Measurements from ENCODE around the gene EP300. TPM values are rescaled to one million over a fixed set of nuclear protein-coding genes. Genes with fewer than 3 reads are reported as not detected.

The EP300 gene
- total RNA-seq, 1 experiment from 2014 or later: 17.8 TPM

GRCh38 chr22:41050883-41051282, 41.5 kb upstream of the EP300 start:
- Histone ChIP-seq H3F3A (ENCODE audit: low read length, unreplicated experiment) (no peaks in the 10 kb centered on the region), H3K4me2 (ENCODE audit: low read length) (no peak overlapping the region), H3K27me3 (ENCODE audit: low read length) (no peaks in the 10 kb centered on the region), H2AFZ (ENCODE audit: low read length) (no peak overlapping the region), H3K27ac (ENCODE audit: low read length) (no peak overlapping the region), H3K9me2 (replicated peaks; ENCODE audit: low read length) (no peaks in the 10 kb centered on the region), H3K9ac (ENCODE audit: low read length) (no peak overlapping the region), H4K20me1 (ENCODE audit: low read length) (no peaks in the 10 kb centered on the region), H3K4me3 (ENCODE audit: low read length) (no peak overlapping the region), H3K4me1 (ENCODE audit: insufficient read depth, low read length) (0 out of 2 replicates have a peak, but pooled peaks cover 6% of the 10 kb centered on the region), H3K79me2 (ENCODE audit: low read length) (no peaks in the 10 kb centered on the region), H3K9me3 (ENCODE audit: low read length) (no peaks in the 10 kb centered on the region), H3K36me3 (ENCODE audit: low read depth, low read length) (no peaks in the 10 kb centered on the region)
- DNase-seq (no peak), ATAC-seq (no peak)
- TF ChIP-seq EZH2phosphoT487 (IDR thresholded peaks at IDR 0.05; ENCODE audit: borderline replicate concordance, low read length) (no peak), EZH2 (IDR thresholded peaks at IDR 0.05; ENCODE audit: low read length, unreplicated experiment) (no peak)
- TF ChIP-seq, protein P1, sequence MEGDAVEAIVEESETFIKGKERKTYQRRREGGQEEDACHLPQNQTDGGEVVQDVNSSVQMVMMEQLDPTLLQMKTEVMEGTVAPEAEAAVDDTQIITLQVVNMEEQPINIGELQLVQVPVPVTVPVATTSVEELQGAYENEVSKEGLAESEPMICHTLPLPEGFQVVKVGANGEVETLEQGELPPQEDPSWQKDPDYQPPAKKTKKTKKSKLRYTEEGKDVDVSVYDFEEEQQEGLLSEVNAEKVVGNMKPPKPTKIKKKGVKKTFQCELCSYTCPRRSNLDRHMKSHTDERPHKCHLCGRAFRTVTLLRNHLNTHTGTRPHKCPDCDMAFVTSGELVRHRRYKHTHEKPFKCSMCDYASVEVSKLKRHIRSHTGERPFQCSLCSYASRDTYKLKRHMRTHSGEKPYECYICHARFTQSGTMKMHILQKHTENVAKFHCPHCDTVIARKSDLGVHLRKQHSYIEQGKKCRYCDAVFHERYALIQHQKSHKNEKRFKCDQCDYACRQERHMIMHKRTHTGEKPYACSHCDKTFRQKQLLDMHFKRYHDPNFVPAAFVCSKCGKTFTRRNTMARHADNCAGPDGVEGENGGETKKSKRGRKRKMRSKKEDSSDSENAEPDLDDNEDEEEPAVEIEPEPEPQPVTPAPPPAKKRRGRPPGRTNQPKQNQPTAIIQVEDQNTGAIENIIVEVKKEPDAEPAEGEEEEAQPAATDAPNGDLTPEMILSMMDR (conservative IDR thresholded peaks at IDR 0.05; ENCODE audit: low read depth, low read length): no peak
- ChIA-PET POLR2A (ENCODE audit: unreplicated experiment) (no interaction called here), CTCF (no interaction called here)
- intact Hi-C loops (cut with micrococcal nuclease): no loop called here
- BruUV-seq (replicated peaks): no TSS peak

DNA sequence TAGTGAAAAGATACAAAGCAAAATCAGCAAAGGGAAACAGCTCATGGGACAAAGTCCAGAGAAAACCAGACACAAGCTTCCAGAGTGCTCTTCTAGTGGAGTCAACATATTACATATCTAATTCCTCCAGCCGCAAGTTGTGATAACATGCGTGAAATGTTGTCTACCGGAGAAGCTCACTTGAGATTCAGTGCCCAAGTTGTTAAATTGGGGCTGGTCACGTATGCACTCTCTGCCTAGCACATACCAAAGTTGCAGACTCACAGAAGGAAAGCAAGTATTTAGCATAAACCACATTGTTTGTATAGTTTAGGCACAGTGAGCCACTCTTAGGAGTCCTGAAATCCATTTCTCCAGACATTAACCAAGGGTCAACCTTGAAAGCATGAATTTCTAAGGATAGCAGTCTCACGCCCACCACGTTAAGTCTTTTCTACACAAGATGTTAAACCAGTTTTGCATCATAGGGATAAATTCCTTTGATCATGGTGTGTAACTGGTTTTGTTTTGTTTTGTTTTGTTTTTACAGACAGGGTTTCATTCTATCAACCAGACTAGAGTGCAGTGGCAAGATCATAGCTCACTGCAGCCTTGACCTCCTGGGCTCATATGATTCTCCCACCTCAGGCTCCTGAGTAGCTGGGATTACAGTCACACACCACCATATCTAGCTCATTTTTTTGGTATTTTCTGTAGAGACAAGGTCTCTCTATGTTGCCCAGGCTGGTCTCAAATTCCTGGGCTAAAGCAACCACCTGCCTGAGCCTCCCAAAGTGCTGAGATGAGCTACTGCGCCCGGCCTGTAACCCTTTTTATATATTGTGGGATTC, 39.5 kb upstream of the EP300 start:
- TF ChIP-seq EZH2phosphoT487 (IDR thresholded peaks at IDR 0.05; ENCODE audit: borderline replicate concordance, low read length): no peak
- TF ChIP-seq, protein P1 (conservative IDR thresholded peaks at IDR 0.05; ENCODE audit: low read depth, low read length): no peak
- TF ChIP-seq EZH2 (IDR thresholded peaks at IDR 0.05; ENCODE audit: low read length, unreplicated experiment): no peak
- intact Hi-C loops (cut with micrococcal nuclease): no loop called here
- peak; percentile 50 for DNase-seq
- H3F3A ChIP-seq (ENCODE audit: low read length, unreplicated experiment): no peaks in the 10 kb centered on the region
- no peak overlapping the region for H3K27ac ChIP-seq (ENCODE audit: low read length)
- no peaks in the 10 kb centered on the region for H3K9me3 ChIP-seq (ENCODE audit: low read length)
- H3K9ac ChIP-seq (ENCODE audit: low read length): no peak overlapping the region
- POLR2A ChIA-PET (ENCODE audit: unreplicated experiment): no interaction called here
- 0 out of 2 replicates have a peak overlapping the region, but pooled peaks have one; percentile 36 for H2AFZ ChIP-seq (ENCODE audit: low read length)
- no TSS peak for BruUV-seq (replicated peaks)
- no peaks in the 10 kb centered on the region for H4K20me1 ChIP-seq (ENCODE audit: low read length)
- H3K36me3 ChIP-seq (ENCODE audit: low read depth, low read length): no peaks in the 10 kb centered on the region
- H3K4me1 ChIP-seq (ENCODE audit: insufficient read depth, low read length): 0 out of 2 replicates have a peak, but pooled peaks cover 6% of the 10 kb centered on the region
- H3K4me3 ChIP-seq (ENCODE audit: low read length): no peak overlapping the region
- 0 out of 2 replicates have a peak overlapping the region, but pooled peaks have one; percentile 3 for H3K4me2 ChIP-seq (ENCODE audit: low read length)
- no peak for ATAC-seq
- H3K79me2 ChIP-seq (ENCODE audit: low read length): no peaks in the 10 kb centered on the region
- no peaks in the 10 kb centered on the region for H3K9me2 ChIP-seq (replicated peaks; ENCODE audit: low read length)
- H3K27me3 ChIP-seq (ENCODE audit: low read length): no peaks in the 10 kb centered on the region
- CTCF ChIA-PET: no interaction called here

GRCh38 chr22:41057076-41057475, 35.3 kb upstream of the EP300 start:
- H3K9ac ChIP-seq (ENCODE audit: low read length): no peak overlapping the region
- H3K4me1 ChIP-seq (ENCODE audit: insufficient read depth, low read length): 0 out of 2 replicates have a peak, but pooled peaks cover 6% of the 10 kb centered on the region
- DNase-seq: no peak
- no peaks in the 10 kb centered on the region for H3K36me3 ChIP-seq (ENCODE audit: low read depth, low read length)
- no peak overlapping the region for H3K27ac ChIP-seq (ENCODE audit: low read length)
- TF ChIP-seq EZH2phosphoT487 (IDR thresholded peaks at IDR 0.05; ENCODE audit: borderline replicate concordance, low read length) (no peak), EZH2 (IDR thresholded peaks at IDR 0.05; ENCODE audit: low read length, unreplicated experiment) (no peak)
- TF ChIP-seq, protein P1 (conservative IDR thresholded peaks at IDR 0.05; ENCODE audit: low read depth, low read length): no peak
- H3K79me2 ChIP-seq (ENCODE audit: low read length): no peaks in the 10 kb centered on the region
- no peak overlapping the region for H3K4me3 ChIP-seq (ENCODE audit: low read length)
- intact Hi-C loops (cut with micrococcal nuclease): no loop called here
- H4K20me1 ChIP-seq (ENCODE audit: low read length): no peaks in the 10 kb centered on the region
- no peak overlapping the region for H3K4me2 ChIP-seq (ENCODE audit: low read length)
- no peaks in the 10 kb centered on the region for H3K9me2 ChIP-seq (replicated peaks; ENCODE audit: low read length)
- H3K9me3 ChIP-seq (ENCODE audit: low read length): no peaks in the 10 kb centered on the region
- no peak for ATAC-seq
- no peaks in the 10 kb centered on the region for H3K27me3 ChIP-seq (ENCODE audit: low read length)
- CTCF ChIA-PET: no interaction called here
- no peak overlapping the region for H2AFZ ChIP-seq (ENCODE audit: low read length)
- H3F3A ChIP-seq (ENCODE audit: low read length, unreplicated experiment): no peaks in the 10 kb centered on the region
- POLR2A ChIA-PET (ENCODE audit: unreplicated experiment): no interaction called here
- no TSS peak for BruUV-seq (replicated peaks)
